Thyroid gland (tissue), 4 donors: ENCODE measurements around the gene GLIPR1. TPM values are rescaled to one million over a fixed set of nuclear protein-coding genes. Genes with fewer than 3 reads are reported as not detected.
"Not testable (repeated sequence)": the region's sequence is repeated elsewhere in the genome, so short reads cannot be mapped to it uniquely, and the experiment has no call there.

Source experiments
- DNase-seq, 2 donors: peaks; one replicate each; pipeline ENCODE4 v3.0.0-alpha.2; 2019
- H3K27ac ChIP-seq, 3 donors: fragments of 200-600 bp; sonication (generic); 1 replicate in 2 of 3; 2 replicates in 1 of 3; pipeline ENCODE4 v1.5.1; 2016 to 2019; ENCODE audit warnings: mild to moderate bottlenecking in 1 of 3, moderate library complexity in 1 of 3
- H3K27me3 ChIP-seq: fragments of 200-600 bp; sonication (generic); one replicate; pipeline ENCODE4 v1.5.1; 2019
- H3K36me3 ChIP-seq, 2 donors: fragments of 200-600 bp; sonication (generic); one replicate each; pipeline ENCODE4 v1.5.1; 2016 to 2019
- H3K4me1 ChIP-seq, 2 donors: fragments of 200-600 bp; sonication (generic); one replicate each; pipeline ENCODE4 v1.5.1; 2017 to 2019
- H3K4me3 ChIP-seq, 3 donors: fragments of 200-600 bp; sonication (generic); replicated peaks in 1 of 3; 1 replicate in 2 of 3; 2 replicates in 1 of 3; pipeline ENCODE4 v1.5.1; 2016; ENCODE audit warnings: mild to moderate bottlenecking in 1 of 3
- H3K9me3 ChIP-seq: fragments of 200-600 bp; sonication (generic); one replicate; pipeline ENCODE4 v1.5.1; 2017
- POLR2A ChIP-seq, 2 donors: fragments of 450-650 bp; IDR thresholded peaks; one replicate each; pipeline ENCODE4 v1.6.1; 2017; ENCODE audit warnings: antibody characterized with exemption in 2 of 2, mild to moderate bottlenecking in 2 of 2, moderate library complexity in 1 of 2
- WGBS, 2 donors: methylation state at CpG; one replicate each; pipeline ENCODE4 v1.1.5; 2017; 5-methylcytosine and 5-hydroxymethylcytosine counted together
- intact Hi-C: fragments of 100-400 bp; cut with DNase I; formaldehyde crosslinking; loops from one replicate; pipeline ENCODE4 v1.15.1; 2023
- total RNA-seq, 4 donors: library from RNA; depleted of rRNA; stranded (reverse); fragments of >200 nt; gene quantifications; one replicate each; pipeline ENCODE4 v1.2.3, GENCODE V29; 2016
- TF ChIP-seq, protein P1 (sequence below), 6 experiments: fragments of 200-600 bp in 3 of 6; fragments of 450-650 bp in 3 of 6; sonication (generic) in 3 of 6; IDR thresholded peaks; one replicate each; pipeline ENCODE4 v1.5.1; 2016 to 2019; ENCODE audit warnings: antibody characterized with exemption in 6 of 6, mild to moderate bottlenecking in 2 of 6, inconsistent platforms in 1 of 6, moderate library complexity in 1 of 6

The GLIPR1 gene
- total RNA-seq, 4 donors from 2014 or later, result 5.5 to 15.7 (median 11.3) TPM

DNA sequence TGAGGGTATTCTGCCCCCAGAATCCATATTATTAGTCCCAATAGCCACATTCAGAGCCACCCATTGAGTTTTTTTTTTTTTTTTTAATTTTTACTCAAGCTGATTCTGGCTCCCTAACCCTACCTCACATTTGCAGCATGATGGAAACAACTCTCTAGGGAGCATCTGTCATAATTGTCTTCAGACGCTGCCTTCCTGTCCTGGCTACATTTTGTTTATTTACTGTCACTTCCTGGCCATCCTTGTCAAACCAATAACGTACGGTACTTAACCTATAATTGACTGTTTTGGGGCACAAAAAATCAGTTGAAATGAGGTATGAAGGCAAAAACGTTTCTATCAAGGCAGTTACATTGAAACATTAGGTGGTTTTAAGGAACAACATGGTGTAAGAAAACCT, 2.1 kb downstream of the GLIPR1 start:
- TF ChIP-seq, protein P1, sequence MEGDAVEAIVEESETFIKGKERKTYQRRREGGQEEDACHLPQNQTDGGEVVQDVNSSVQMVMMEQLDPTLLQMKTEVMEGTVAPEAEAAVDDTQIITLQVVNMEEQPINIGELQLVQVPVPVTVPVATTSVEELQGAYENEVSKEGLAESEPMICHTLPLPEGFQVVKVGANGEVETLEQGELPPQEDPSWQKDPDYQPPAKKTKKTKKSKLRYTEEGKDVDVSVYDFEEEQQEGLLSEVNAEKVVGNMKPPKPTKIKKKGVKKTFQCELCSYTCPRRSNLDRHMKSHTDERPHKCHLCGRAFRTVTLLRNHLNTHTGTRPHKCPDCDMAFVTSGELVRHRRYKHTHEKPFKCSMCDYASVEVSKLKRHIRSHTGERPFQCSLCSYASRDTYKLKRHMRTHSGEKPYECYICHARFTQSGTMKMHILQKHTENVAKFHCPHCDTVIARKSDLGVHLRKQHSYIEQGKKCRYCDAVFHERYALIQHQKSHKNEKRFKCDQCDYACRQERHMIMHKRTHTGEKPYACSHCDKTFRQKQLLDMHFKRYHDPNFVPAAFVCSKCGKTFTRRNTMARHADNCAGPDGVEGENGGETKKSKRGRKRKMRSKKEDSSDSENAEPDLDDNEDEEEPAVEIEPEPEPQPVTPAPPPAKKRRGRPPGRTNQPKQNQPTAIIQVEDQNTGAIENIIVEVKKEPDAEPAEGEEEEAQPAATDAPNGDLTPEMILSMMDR (IDR thresholded peaks at IDR 0.05), result no peak
- TF ChIP-seq POLR2A (IDR thresholded peaks at IDR 0.05), result no peak
- Histone ChIP-seq H3K4me1 (peaks cover 4 to 9% of the 10 kb centered on the region in 2 donors), H3K9me3 (no peaks in the 10 kb centered on the region), H3K27me3 (no peaks in the 10 kb centered on the region), H3K36me3 (no peaks in the 10 kb centered on the region), H3K27ac (no peak overlapping the region), H3K4me3 (no peak overlapping the region)
- intact Hi-C loops, result no loop called here
- DNase-seq, result no peak
- WGBS, 2 donors, result 49 to 55% methylated on average over 4 of the region's 4 CpGs

DNA sequence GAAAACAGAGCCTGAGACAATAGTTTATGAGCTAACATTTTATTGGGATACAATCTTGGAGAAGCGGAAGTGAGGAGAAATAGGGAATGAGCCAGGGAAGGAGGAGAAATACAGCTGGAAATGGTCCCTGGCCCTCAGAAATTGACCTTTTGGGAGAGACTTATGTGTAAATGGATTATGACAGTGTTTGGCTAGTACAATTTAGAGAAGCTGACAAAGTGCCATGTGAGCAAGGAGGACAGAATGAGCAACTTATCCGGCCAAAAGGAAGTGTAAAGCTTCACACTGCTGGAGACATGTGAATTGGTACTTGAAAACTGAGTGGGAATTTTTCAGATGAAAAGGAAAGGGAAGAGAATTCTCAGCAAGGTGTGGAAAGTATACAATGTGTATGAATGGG, 2.9 kb downstream of the GLIPR1 start:
- WGBS, 2 donors, result 58 to 61% methylated on average over 2 of the region's 2 CpGs
- no peak for DNase-seq
- H3K4me3 ChIP-seq, result no peak overlapping the region
- TF ChIP-seq, protein P1 (IDR thresholded peaks at IDR 0.05), result no peak
- no peak for TF ChIP-seq POLR2A (IDR thresholded peaks at IDR 0.05)
- intact Hi-C loops, result no loop called here
- H3K27me3 ChIP-seq, result no peaks in the 10 kb centered on the region
- H3K9me3 ChIP-seq, result no peaks in the 10 kb centered on the region
- peaks cover 4 to 9% of the 10 kb centered on the region in 2 donors for H3K4me1 ChIP-seq
- H3K36me3 ChIP-seq, result no peaks in the 10 kb centered on the region
- no peak overlapping the region for H3K27ac ChIP-seq

DNA sequence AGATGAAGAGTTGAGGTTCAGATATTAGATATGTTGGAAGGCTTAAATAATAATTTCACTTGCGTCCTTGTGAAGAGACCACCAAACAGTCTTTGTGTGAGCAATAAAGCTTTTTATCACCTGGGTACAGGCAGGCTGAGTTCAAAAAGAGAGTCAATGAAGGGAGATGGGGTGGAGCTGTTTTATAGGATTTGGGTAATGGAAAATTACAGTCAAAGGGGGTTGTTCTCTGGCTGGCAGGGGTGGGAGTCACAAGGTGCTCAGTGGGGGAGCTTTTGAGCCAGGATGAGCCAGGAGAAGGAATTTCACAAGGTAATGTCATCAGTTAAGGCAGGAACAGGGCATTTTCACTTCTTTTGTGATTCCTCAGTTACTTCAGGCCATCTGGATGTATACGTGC, 3.9 kb downstream of the GLIPR1 start:
- H3K4me3 ChIP-seq, result not testable (repeated sequence)

DNA sequence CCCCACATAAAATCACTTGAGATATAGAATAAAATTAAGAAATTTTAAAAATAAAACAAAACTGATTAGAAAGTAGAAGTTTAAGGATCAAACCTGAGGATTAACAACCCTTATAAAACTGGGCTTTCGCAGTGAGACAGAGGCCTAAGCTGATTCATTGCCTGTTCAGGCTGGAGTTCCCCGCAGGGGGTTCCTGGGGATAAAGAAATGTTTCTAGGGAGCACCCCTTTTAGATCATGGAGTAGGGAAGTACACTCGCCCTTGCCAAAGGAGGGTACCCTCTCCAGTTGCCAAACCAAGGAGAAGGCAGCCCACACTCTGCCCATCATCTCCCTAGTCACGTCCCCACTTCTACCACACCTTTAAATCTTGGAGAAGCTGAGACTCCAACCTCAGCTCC, 6.8 kb downstream of the GLIPR1 start:
- Histone ChIP-seq H3K4me3 (no peak overlapping the region), H3K36me3 (no peaks in the 10 kb centered on the region), H3K27ac (no peak overlapping the region), H3K27me3 (no peaks in the 10 kb centered on the region), H3K4me1 (no peaks in the 10 kb centered on the region), H3K9me3 (no peaks in the 10 kb centered on the region)
- intact Hi-C loops, result no loop called here
- TF ChIP-seq, protein P1 (IDR thresholded peaks at IDR 0.05), result no peak
- TF ChIP-seq POLR2A (IDR thresholded peaks at IDR 0.05), result no peak
- no peak for DNase-seq
- WGBS, 2 donors, result 87 to 90% methylated on average over 4 of the region's 4 CpGs

More for the DNA sequence above, 3.9 kb downstream of the GLIPR1 start:
- intact Hi-C loops, H3K9me3 ChIP-seq, H3K27me3 ChIP-seq, DNase-seq, H3K4me1 ChIP-seq, H3K36me3 ChIP-seq, H3K27ac ChIP-seq: not testable (repeated sequence)
- 92 to 95% methylated on average over 2 of the region's 2 CpGs for WGBS, 2 donors

DNA sequence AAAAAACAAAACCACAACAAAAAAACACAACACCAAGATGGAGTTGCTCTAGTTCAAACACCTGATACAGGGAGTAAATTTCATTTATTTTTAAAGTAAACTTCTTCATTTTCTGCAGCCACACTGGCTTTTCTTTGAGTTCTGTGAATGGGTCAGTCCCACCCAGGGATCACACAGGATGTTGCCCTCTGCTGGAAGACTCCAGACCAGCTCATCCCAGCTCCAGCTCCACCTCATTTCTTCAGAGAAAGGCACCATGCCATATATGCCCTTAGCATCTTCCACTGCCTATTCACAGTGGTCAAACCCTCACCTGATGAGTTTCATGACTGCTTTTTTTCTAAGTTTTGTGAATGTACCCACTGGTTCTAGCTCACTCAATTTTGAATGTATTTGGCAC, 8.0 kb downstream of the GLIPR1 start:
- H3K36me3 ChIP-seq, result no peaks in the 10 kb centered on the region
- no peak overlapping the region for H3K27ac ChIP-seq
- intact Hi-C loops, result no loop called here
- DNase-seq, result peak in 1 of 2 donors; percentile 13
- no peaks in the 10 kb centered on the region for H3K27me3 ChIP-seq
- H3K4me1 ChIP-seq, result no peaks in the 10 kb centered on the region
- H3K9me3 ChIP-seq, result no peaks in the 10 kb centered on the region
- H3K4me3 ChIP-seq, result no peak overlapping the region
- TF ChIP-seq POLR2A (IDR thresholded peaks at IDR 0.05), result no peak
- TF ChIP-seq, protein P1 (IDR thresholded peaks at IDR 0.05), result peak in 2 of 6 experiments; percentile 20 to 35

DNA sequence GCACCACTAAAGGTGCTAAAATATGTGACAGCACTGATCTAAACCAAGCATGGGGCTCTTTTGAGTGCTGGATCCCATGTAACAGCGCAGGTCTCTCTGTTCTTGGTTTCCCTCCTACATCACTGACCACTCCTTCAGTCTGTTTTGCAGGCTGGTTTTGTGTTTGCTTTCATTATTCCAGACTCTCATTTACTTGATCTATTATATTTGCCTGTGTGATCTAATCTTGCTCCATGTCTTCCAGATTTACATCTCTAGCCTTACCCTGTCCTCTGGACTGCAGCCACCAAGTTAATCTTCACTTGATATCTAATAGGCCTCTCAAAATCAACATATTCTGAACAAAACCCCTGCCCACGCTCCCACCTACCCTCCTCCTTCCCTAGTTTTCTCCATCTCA, 8.6 kb downstream of the GLIPR1 start:
- 85 to 93% methylated on average over 2 of the region's 2 CpGs for WGBS, 2 donors
- TF ChIP-seq POLR2A (IDR thresholded peaks at IDR 0.05), result no peak
- Histone ChIP-seq H3K4me3 (no peak overlapping the region), H3K36me3 (no peaks in the 10 kb centered on the region), H3K27ac (no peak overlapping the region), H3K27me3 (no peaks in the 10 kb centered on the region), H3K9me3 (no peaks in the 10 kb centered on the region), H3K4me1 (no peaks in the 10 kb centered on the region)
- DNase-seq, result no peak
- intact Hi-C loops, result no loop called here
